GM21723 (cell line): Measurements from ENCODE around the gene ZDBF2.
"Not testable (repeated sequence)": the region's sequence is repeated elsewhere in the genome, so short reads cannot be mapped to it uniquely, and the experiment has no call there.

Experiments
- ATAC-seq: cut with Tn5 transposase; IDR thresholded peaks from one replicate; pipeline ENCODE4 v1.9.1; 2021; ENCODE audit warnings: mild to moderate bottlenecking, moderate library complexity; ENCODE audit not compliant: unreplicated experiment

Gene ZDBF2

DNA sequence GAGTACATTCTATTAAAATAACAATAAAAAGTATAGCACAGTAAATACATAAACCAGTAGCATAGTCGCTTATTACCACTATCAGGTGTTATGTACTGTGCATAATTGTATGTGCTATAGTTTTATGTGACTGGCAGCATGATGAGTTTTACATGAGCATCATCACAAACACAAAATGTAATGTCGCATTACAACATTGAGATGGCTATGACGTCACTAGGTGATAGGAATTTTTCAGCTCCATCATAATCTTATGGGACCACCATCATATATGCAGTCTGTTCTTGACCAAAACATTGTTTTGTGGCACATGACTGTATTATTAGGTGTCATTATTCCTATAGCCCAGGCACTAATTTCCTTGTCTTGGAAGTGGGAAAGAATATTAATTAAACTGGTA, 48.6 kb downstream of the ZDBF2 start:
- no peak for ATAC-seq

- no peak for ATAC-seq
Measured at GRCh38 chr2:206323486-206323885, 49.0 kb downstream of the ZDBF2 start.

DNA sequence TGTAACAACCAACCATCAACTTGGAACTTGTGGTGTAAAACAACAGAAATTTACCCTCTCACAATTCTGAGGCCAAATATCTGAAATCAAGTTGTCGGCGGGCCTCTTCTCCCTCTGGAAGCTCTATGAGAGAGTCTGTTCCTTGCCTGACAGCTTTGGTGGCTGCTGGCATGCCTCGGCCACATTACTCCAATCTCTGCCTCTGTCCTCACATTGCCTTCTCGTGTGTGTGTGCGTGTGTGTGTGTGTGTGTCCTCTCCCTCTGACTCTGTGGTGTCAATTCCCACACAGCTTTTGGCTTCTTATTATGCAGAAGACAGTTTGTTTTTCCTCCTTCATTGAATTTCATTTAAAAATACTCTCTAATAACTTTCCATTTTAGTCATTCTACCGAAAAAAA, 50.4 kb downstream of the ZDBF2 start:
- no peak for ATAC-seq

DNA sequence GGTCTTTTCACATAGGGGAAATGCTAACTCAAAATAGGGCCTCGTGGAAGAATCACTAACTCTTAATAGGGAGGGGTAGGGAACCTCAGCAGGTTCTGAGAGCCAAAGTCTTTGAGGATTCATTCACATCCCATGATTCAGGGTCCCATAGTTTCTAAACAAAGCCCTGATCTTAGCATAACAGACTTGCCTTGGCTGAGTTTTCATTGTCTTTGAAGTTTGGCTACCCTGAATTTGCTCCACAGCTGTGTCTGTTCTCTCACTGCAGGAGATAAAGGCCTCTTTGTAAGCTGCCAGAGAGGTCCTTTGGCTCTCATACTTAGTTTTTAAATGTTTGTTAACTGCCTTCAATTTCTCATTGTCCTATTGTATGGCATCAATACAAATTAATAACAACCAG, 54.5 kb downstream of the ZDBF2 start:
- ATAC-seq = no peak

- ATAC-seq = no peak
Measured at GRCh38 chr2:206336861-206337260, 62.4 kb downstream of the ZDBF2 start.

DNA sequence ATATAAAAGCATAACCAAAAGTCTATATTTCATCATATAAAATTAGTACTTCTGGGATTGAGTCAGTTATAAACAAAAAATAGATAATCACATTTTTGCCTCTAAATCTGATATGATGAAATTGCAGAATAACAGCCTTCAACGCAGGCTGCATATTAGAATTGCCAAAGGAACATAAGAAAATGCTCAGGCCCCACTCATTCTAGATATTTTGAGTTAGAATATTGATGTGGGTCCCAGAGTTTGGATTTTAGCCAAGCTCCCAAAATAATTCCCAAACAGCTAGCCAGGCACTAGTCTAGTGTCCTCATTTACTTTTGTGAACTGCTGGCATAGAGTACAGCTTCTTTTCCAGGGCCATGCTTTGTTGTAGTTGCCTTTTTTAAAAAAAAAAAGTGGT, 63.5 kb downstream of the ZDBF2 start:
- ATAC-seq = no peak

- ATAC-seq = no peak
Measured at GRCh38 chr2:206341396-206341795, 66.9 kb downstream of the ZDBF2 start.

DNA sequence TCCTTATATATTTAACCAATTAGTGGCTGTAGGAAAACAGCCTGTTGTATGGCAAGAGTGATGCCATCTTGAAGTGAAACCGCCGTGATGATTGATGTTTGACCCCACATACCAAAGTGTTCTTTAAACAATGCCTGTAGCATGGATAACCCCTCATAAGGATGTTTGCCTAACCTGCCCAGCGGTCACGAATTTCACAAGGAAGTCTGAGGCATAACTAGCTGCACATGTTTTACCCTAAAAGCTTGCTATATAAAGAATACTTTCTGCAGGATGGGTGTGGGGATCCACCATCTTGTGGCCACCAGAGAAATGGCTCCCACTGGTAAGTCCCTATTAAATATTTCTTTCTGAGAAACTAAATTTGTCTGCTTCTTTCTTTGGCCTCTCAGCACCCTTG, 68.7 kb downstream of the ZDBF2 start:
- no peak for ATAC-seq

- ATAC-seq = no peak
Measured at GRCh38 chr2:206343816-206344215, 69.4 kb downstream of the ZDBF2 start.

- ATAC-seq = no peak
Measured at GRCh38 chr2:206345606-206346005, 71.1 kb downstream of the ZDBF2 start.

DNA sequence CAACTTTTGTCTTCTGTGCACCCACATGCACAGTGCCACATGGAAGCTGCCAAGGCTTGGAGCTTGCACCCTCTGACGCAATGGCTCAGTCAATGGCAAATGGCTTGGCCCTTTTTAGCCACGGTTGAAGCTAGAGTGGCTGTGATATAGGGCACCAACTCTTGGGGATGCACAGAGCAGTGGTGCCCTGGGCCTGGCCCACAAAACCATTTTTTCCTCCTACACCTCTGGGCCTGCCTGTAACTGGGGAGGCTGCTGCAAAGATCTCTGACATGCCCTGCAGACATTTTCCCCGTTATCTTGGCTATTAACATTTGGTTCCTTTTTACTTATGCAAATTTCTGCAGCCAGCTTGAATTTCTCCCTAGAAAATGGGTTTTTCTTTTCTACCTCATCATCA, 74.9 kb downstream of the ZDBF2 start:
- ATAC-seq = no peak

- no peak for ATAC-seq
Measured at GRCh38 chr2:206352571-206352970, 78.1 kb downstream of the ZDBF2 start.

DNA sequence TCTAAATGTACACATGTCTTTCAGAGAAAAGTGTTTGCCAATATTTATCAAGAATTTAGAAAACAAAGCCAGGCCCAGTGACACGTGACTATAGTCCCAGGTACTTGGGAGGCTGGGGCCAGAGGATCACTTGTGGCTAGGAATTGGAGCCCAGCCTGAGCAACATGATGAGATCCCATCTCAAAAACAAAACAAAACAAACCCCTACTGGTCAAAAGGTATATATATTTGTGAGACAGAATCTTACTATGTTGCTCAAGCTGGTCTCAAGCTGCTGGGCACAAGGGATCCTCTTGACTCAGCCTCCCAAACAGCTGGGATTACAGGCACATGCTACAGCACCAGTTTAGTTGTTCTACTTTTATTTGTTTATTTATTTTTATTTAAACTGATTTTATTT, 79.2 kb downstream of the ZDBF2 start:
- ATAC-seq = peak; percentile 64

- ATAC-seq = peak; percentile 54
Measured at GRCh38 chr2:206354129-206354528, 79.7 kb downstream of the ZDBF2 start.

DNA sequence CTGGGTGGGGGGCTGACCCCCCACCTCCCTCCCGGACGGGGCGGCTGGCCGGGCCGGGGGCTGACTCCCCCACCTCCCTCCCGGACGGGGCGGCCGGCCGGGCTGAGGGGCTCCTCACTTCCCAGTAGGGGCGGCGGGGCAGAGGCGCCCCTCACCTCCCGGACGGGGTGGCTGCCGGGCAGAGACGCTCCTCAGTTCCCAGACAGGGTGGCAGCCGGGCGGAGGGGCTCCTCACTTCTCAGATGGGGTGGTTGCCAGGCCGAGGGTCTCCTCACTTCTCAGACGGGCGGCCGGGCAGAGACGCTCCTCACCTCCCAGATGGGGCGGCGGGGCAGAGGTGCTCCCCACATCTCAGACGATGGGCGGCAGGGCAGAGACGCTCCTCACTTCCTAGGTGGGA, 82.4 kb downstream of the ZDBF2 start:
- not testable (repeated sequence) for ATAC-seq

DNA sequence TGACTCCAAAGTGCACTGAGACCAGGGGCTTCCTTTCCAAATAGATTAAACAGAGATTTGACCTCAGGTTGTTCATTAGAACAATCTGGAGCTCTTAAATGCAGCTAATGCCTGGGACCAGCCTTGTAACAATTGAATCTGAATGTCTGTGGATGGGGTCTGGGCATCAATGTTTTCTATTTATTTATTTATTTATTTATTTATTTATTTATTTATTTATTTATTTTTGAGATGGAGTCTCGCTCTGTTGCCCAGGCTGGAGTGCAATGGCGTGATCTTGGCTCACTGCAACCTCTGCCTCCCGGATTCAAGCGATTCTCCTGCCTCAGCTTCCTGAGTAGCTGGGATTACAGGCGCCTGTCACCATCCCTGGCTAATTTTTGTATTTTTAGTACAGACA, 86.4 kb downstream of the ZDBF2 start:
- not testable (repeated sequence) for ATAC-seq

DNA sequence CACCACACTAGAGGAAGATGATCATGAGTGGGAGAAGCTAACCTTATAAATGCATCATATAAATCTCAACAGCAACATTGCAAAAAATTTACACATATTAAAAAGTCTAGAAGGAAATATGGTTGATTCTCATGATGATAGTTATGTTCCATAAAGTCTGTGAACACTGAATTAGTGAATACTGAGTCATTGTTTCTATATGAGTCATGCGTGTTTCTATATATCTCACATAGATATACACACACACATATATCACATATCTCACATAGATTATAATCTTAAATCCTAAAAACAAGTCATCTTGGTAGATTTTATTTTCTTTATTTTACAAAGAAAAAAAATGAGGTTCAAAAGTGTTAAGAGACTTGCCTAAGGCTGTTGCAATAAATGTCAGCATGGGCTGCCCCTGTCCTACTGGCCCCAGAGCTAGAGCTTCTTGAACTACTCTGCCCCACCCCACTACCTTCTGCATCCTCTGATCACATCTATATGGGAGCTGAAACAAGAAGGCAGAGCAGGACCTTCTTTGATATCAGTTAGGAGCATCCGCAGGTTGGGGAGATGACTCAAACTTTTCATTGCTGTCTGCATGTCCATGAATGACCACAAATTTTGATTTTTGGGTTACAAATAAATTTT, 87.1 kb downstream of the ZDBF2 start:
- ATAC-seq = no peak
